Subcutaneous adipose tissue (tissue), 4 donors: Measurements from ENCODE around the gene AKNA. TPM values are rescaled to one million over a fixed set of nuclear protein-coding genes. Genes with fewer than 3 reads are reported as not detected.

Experiments
- total RNA-seq, 4 donors: library from RNA; depleted of rRNA; stranded (reverse); fragments of >200 nt; gene quantifications; one replicate each; pipeline ENCODE4 v1.1.0, GENCODE V29; 2016
- TF ChIP-seq, protein P1 (sequence below): fragments of 450-650 bp; IDR thresholded peaks from one replicate; pipeline ENCODE4 v1.5.1; 2016; ENCODE audit warnings: low read depth, mild to moderate bottlenecking, control low read depth, antibody characterized with exemption, moderate library complexity

The AKNA gene
- total RNA-seq, 4 donors from 2014 or later: 25.3 to 63.9 (median 52.6) TPM

DNA sequence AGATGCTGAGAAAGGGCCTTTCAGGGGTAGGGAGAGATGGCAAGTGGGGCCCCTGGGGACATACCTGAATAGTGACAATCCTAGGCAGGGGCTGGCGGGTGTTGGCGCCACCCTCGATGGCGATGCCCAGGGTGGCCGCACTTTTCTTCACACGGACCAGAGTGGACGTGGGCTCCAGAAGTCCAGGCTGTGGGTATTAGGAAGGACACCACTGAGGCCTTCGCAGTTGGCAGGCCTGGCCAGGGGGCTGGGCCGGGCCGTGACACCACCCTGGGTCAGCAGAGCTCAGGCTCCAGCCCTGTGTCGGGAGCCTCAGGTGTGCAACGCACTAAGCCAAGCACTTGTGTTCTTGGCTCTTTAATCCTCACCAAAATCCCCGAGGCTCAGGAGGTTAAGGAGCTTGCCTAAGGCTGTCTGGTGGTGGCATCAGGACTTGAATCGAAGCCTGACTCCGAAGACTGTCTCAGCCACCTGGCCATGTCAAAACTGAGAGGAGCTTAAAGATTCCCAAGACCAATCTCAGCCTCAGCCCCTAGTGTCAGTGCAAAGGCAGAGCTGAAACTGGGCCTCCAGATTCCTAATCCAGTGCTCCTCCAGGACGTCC, 15.5 kb upstream of the AKNA start:
- TF ChIP-seq, protein P1, sequence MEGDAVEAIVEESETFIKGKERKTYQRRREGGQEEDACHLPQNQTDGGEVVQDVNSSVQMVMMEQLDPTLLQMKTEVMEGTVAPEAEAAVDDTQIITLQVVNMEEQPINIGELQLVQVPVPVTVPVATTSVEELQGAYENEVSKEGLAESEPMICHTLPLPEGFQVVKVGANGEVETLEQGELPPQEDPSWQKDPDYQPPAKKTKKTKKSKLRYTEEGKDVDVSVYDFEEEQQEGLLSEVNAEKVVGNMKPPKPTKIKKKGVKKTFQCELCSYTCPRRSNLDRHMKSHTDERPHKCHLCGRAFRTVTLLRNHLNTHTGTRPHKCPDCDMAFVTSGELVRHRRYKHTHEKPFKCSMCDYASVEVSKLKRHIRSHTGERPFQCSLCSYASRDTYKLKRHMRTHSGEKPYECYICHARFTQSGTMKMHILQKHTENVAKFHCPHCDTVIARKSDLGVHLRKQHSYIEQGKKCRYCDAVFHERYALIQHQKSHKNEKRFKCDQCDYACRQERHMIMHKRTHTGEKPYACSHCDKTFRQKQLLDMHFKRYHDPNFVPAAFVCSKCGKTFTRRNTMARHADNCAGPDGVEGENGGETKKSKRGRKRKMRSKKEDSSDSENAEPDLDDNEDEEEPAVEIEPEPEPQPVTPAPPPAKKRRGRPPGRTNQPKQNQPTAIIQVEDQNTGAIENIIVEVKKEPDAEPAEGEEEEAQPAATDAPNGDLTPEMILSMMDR: no peak

GRCh38 chr9:114401344-114401743, 13.6 kb upstream of the AKNA start:
- TF ChIP-seq, protein P1: no peak

DNA sequence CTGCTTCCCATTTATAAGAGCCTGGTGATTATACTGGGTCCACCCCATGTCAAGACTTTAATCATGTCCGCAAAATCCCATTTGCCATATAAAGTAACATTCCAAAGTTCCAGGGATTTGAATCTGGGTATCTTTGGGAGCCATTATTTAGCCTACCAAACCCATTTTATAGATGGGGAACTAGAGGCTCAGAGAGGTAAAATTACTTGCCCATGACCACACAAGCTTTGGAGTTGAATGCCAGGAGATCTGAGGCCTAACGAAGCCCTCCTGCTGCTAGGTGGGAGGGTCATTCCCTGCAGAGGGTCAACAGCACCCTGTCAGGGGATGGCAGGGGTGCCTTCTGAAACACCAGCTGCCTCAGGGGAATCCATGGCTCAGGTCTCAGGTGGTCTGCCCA, 13.0 kb upstream of the AKNA start:
- TF ChIP-seq, protein P1: no peak

GRCh38 chr9:114400219-114400618, 12.4 kb upstream of the AKNA start:
- TF ChIP-seq, protein P1: no peak

DNA sequence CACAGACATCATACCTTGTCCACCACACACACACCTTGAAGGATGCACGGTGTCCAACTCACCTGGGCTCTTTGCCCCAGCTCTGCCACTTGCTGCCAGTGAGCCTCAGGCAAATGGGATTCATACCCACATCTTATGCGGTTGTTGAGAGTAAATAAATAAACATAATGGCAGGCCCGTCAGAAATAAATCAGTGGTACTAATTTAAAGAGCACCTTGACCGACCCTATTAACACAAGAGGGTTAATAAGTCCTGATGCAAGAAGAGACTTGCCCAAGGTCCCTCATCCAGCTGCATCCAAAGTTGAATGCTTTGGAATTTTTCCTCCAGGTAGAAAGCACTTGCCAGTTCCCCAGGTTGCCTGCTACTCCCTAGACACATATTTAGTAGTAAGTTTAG, 11.6 kb upstream of the AKNA start:
- TF ChIP-seq, protein P1: no peak

DNA sequence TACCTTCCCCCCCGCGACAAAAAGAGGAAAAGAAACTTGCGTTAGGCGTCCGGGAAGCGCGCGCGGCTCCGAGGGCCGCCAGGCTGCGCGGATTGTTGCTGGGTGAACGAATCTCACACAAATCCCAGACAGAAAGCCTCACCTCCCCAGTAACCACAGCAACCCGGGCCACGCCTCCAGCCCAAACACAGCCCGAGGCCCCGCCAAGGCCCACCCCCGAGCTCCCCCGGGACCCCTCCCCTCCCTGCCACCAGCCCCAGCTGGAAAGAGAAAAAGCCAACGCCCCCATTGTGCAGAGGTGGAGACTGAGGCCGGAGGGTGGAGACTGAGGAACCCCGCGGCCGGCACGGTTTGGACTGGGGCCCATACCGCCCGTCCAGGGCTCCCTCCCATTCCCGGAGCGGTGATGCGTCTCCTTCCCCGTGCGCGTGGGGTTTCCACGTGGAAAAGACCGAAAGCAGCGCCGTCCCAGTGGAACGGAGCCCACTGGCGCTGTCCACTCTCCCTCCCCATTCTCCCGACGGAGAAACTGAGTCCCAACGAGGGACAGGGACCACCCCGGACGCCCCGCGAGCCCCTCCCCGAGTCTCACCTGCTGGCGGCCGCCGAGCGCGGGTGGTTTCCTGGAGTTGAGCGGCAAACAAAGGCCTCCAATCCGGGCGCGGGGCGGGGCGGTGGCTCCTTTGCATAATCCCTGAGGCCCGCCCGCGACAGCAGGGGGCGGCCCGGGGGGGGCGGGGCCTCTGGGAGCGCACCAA, 10.2 kb upstream of the AKNA start:
- TF ChIP-seq, protein P1: no peak

DNA sequence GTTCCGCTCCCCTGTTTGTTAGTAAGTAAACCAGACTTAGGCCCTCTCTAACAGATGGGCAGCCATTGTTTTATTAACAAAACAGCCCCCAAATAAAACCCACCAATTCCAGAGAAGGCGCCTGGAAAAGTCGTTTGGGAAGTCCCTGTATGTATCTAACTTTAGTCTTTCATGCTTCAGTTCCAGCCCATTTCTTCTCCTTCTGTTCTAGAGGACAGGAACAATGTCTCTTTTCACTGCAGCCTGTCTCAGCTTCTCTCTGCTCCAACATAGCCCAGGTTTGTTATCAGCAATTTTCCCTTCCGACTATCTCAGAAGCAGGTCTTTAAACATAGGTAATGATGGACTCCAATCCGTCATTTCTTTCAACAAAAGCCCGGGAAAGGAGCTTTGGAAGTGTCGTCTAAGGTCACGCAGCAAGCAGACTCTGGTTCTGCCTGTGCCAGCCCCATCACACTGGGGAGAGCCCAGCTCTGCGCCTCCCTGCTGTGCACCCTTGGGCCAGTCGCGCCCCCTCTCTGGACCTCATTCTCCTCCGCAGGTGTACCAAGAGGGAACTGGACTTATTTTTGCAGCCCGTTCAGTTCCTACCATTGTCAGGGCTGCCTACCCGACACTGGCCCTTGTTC, 9.6 kb upstream of the AKNA start:
- TF ChIP-seq, protein P1: no peak
